H9 (cell line): Measurements from ENCODE around the gene ALG11. TPM values are rescaled to one million over a fixed set of nuclear protein-coding genes. Genes with fewer than 3 reads are reported as not detected.

Experiments
- DNase-seq: peaks from one replicate; pipeline ENCODE4 v3.0.0-alpha.2; 2017
- H2AFZ ChIP-seq: one replicate; pipeline ENCODE4 v1.6.1; 2013; ENCODE audit warnings: mild to moderate bottlenecking, low read length, control low read depth, moderate library complexity
- H2AK5ac ChIP-seq: 2 replicates; pipeline ENCODE4 v1.6.1; 2013; ENCODE audit warnings: low read length, control low read depth, mixed read lengths; ENCODE audit not compliant: insufficient read length
- H2BK120ac ChIP-seq: one replicate; pipeline ENCODE4 v1.6.1; 2013; ENCODE audit warnings: low read depth, mild to moderate bottlenecking, low read length, control low read depth, inconsistent platforms; ENCODE audit not compliant: poor library complexity, severe bottlenecking
- H2BK12ac ChIP-seq: 2 replicates; pipeline ENCODE4 v1.6.1; 2013; ENCODE audit warnings: low read length, control low read depth, mixed read lengths, low read depth; ENCODE audit not compliant: insufficient read length
- H2BK15ac ChIP-seq: 2 replicates; pipeline ENCODE4 v1.6.1; 2013; ENCODE audit warnings: low read depth, low read length, control low read depth
- H2BK20ac ChIP-seq: one replicate; pipeline ENCODE4 v1.6.1; 2013; ENCODE audit warnings: low read depth, mild to moderate bottlenecking, low read length, control low read depth, inconsistent platforms; ENCODE audit not compliant: poor library complexity, severe bottlenecking
- H2BK5ac ChIP-seq: 2 replicates; pipeline ENCODE4 v1.6.1; 2013; ENCODE audit warnings: low read length, control low read depth, mixed read lengths; ENCODE audit not compliant: insufficient read length
- H3K14ac ChIP-seq: 2 replicates; pipeline ENCODE4 v1.6.1; 2013; ENCODE audit warnings: low read length, control low read depth; ENCODE audit not compliant: insufficient read depth
- H3K18ac ChIP-seq: 2 replicates; pipeline ENCODE4 v1.6.1; 2013; ENCODE audit warnings: low read depth, mild to moderate bottlenecking, mixed read lengths, low read length, control low read depth; ENCODE audit not compliant: insufficient read length
- H3K23ac ChIP-seq: 2 replicates; pipeline ENCODE4 v1.6.1; 2013; ENCODE audit warnings: low read length, control low read depth, mixed read lengths, low read depth; ENCODE audit not compliant: insufficient read length
- H3K23me2 ChIP-seq: 2 replicates; pipeline ENCODE4 v1.6.1; 2013; ENCODE audit warnings: low read depth, mild to moderate bottlenecking, mixed read lengths, low read length, control low read depth; ENCODE audit not compliant: insufficient read length, poor library complexity, severe bottlenecking
- H3K27ac ChIP-seq: 2 replicates; pipeline ENCODE4 v1.5.1; 2013; ENCODE audit warnings: low read length, control low read depth, mixed read lengths, low read depth; ENCODE audit not compliant: insufficient read length
- H3K27me3 ChIP-seq: 2 replicates; pipeline ENCODE4 v1.6.1; 2013; ENCODE audit warnings: low read length, control low read depth, inconsistent platforms; ENCODE audit not compliant: insufficient read depth
- H3K4ac ChIP-seq: 2 replicates; pipeline ENCODE4 v1.6.1; 2013; ENCODE audit warnings: low read depth, mild to moderate bottlenecking, control low read depth, inconsistent platforms, low read length, moderate library complexity
- H3K4me1 ChIP-seq: 2 replicates; pipeline ENCODE4 v1.6.1; 2013; ENCODE audit warnings: low read length, control low read depth, inconsistent platforms; ENCODE audit not compliant: insufficient read depth
- H3K4me2 ChIP-seq: 2 replicates; pipeline ENCODE4 v1.6.1; 2013; ENCODE audit warnings: low read length, control low read depth, mixed read lengths; ENCODE audit not compliant: insufficient read length, insufficient read depth
- H3K56ac ChIP-seq: 2 replicates; pipeline ENCODE4 v1.6.1; 2013; ENCODE audit warnings: low read depth, mild to moderate bottlenecking, mixed read lengths, low read length, control low read depth; ENCODE audit not compliant: insufficient read length
- H3K79me1 ChIP-seq: 2 replicates; pipeline ENCODE4 v1.6.1; 2013; ENCODE audit warnings: low read depth, mild to moderate bottlenecking, moderate library complexity, low read length, control low read depth, inconsistent platforms; ENCODE audit not compliant: insufficient read depth, poor library complexity, severe bottlenecking
- H3K79me2 ChIP-seq: 2 replicates; pipeline ENCODE4 v1.6.1; 2013; ENCODE audit warnings: low read length, control low read depth, inconsistent platforms; ENCODE audit not compliant: insufficient read depth
- H3K9ac ChIP-seq: 2 replicates; pipeline ENCODE4 v1.6.1; 2013; ENCODE audit warnings: low read length, control low read depth, mixed read lengths; ENCODE audit not compliant: insufficient read length; ENCODE audit errors: extremely low read depth
- H3K9me3 ChIP-seq: one replicate; pipeline ENCODE4 v1.6.1; 2013; ENCODE audit warnings: low read depth, low read length, inconsistent platforms; ENCODE audit not compliant: control insufficient read depth
- H3T11ph ChIP-seq: one replicate; pipeline ENCODE4 v1.6.1; 2013; ENCODE audit warnings: mild to moderate bottlenecking, low read length, control low read depth, inconsistent platforms
- H4K20me1 ChIP-seq: one replicate; pipeline ENCODE4 v1.6.1; 2013; ENCODE audit not compliant: control insufficient read depth, insufficient read length, insufficient read depth
- H4K5ac ChIP-seq: 2 replicates; pipeline ENCODE4 v1.6.1; 2013; ENCODE audit warnings: low read depth, mild to moderate bottlenecking, mixed read lengths, low read length, control low read depth; ENCODE audit not compliant: insufficient read length
- H4K8ac ChIP-seq: replicated peaks from 2 replicates; pipeline ENCODE4 v1.6.1; 2013; ENCODE audit warnings: low read length, control low read depth, mixed read lengths, low read depth; ENCODE audit not compliant: insufficient read length
- H4K91ac ChIP-seq: 2 replicates; pipeline ENCODE4 v1.6.1; 2013; ENCODE audit warnings: low read depth, mild to moderate bottlenecking, moderate library complexity, mixed read lengths, low read length, control low read depth; ENCODE audit not compliant: insufficient read length
- H3K27ac Mint-ChIP-seq, 3 experiments: 2 replicates in 2 of 3; 3 replicates in 1 of 3; pipeline ENCODE4 v1.8.0; 2020 to 2021; ENCODE audit warnings: mixed read lengths in 3 of 3, mild to moderate bottlenecking in 1 of 3, moderate library complexity in 1 of 3
- H3K27me3 Mint-ChIP-seq: 2 replicates; pipeline ENCODE4 v1.8.0; 2021; ENCODE audit warnings: low read depth, mild to moderate bottlenecking, moderate library complexity, mixed read lengths
- H3K36me3 Mint-ChIP-seq, 3 experiments: 2 replicates in 2 of 3; 3 replicates in 1 of 3; pipeline ENCODE4 v1.8.0; 2020 to 2021; ENCODE audit warnings: low read depth in 3 of 3, mixed read lengths in 3 of 3; ENCODE audit not compliant: insufficient read depth in 1 of 3
- H3K4me1 Mint-ChIP-seq, 2 experiments: 2 replicates each; pipeline ENCODE4 v1.8.0; 2020; ENCODE audit warnings: mixed read lengths in 2 of 2
- H3K4me3 Mint-ChIP-seq, 2 experiments: 2 replicates in 1 of 2; 3 replicates in 1 of 2; pipeline ENCODE4 v1.8.0; 2020 to 2021; ENCODE audit warnings: mild to moderate bottlenecking in 2 of 2, mixed read lengths in 2 of 2, moderate library complexity in 1 of 2
- H3K9me3 Mint-ChIP-seq, 2 experiments: 2 replicates in 1 of 2; 3 replicates in 1 of 2; pipeline ENCODE4 v1.8.0; 2020; ENCODE audit warnings: mild to moderate bottlenecking in 2 of 2, mixed read lengths in 2 of 2, moderate library complexity in 1 of 2
- CTCF ChIP-seq: fragments of 200-600 bp; sonication (generic); conservative IDR thresholded peaks from 3 replicates; pipeline ENCODE4 v1.8.0; 2021; ENCODE audit warnings: antibody characterized with exemption, mild to moderate bottlenecking
- WGBS: extraction: QIAGEN DNeasy Blood & Tissue Kit; methylation state at CpG from one replicate; pipeline ENCODE4 v1.1.7; 2013; ENCODE audit warnings: missing lambda C conversion rate, low lambda C conversion rate, mixed read lengths; ENCODE audit not compliant: insufficient read length; ENCODE audit errors: extremely low coverage; 5-methylcytosine and 5-hydroxymethylcytosine counted together
- total RNA-seq: library from RNA; stranded (reverse); gene quantifications from 2 replicates; pipeline ENCODE4 v1.2.1, GENCODE V29; 2021

ALG11 gene
- total RNA-seq, 1 experiment from 2014 or later = 46.6 TPM

- Histone ChIP-seq H3K23ac (no peak overlapping the region), H3K56ac (no peak overlapping the region), H3K27ac (no peak overlapping the region), H3K9me3 (no peaks in the 10 kb centered on the region), H2AFZ (no peak overlapping the region), H4K8ac (no peak overlapping the region), H2BK5ac (no peak overlapping the region), H3K14ac (no peak overlapping the region), H3K4me2 (no peak overlapping the region), H4K20me1 (no peaks in the 10 kb centered on the region), H2BK12ac (no peak overlapping the region), H3T11ph (no peak overlapping the region), H4K5ac (no peak overlapping the region), H2AK5ac (no peak overlapping the region), H3K18ac (no peak overlapping the region), H2BK120ac (no peak overlapping the region), H3K4me1 (no peaks in the 10 kb centered on the region), H3K27me3 (no peaks in the 10 kb centered on the region), H3K23me2 (no peaks in the 10 kb centered on the region), H3K79me2 (no peaks in the 10 kb centered on the region), H3K79me1 (no peaks in the 10 kb centered on the region), H4K91ac (no peak overlapping the region), H2BK20ac (no peak overlapping the region), H3K9ac (no peak overlapping the region), H3K4ac (no peak overlapping the region), H2BK15ac (no peak overlapping the region)
- Mint-ChIP-seq H3K4me1 (no peaks in the 10 kb centered on the region), H3K9me3 (peaks cover 6 to 10% of the 10 kb centered on the region in 2 experiments; a peak in 4 of 5 replicates), H3K27ac (no peak overlapping the region), H3K4me3 (no peak overlapping the region), H3K27me3 (no peaks in the 10 kb centered on the region), H3K36me3 (no peaks in the 10 kb centered on the region; a peak in 2 of 7 replicates)
- no peak for TF ChIP-seq CTCF
- no CpG with 5 or more reads among the region's 3 CpGs for WGBS
- DNase-seq = no peak
Measured at GRCh38 chr13:51988988-51989618, 23.1 kb upstream of the ALG11 start.
